ENCODE data around the gene CACNA2D3. TPM values are rescaled to one million over a fixed set of nuclear protein-coding genes. Genes with fewer than 3 reads are reported as not detected.

The CACNA2D3 gene
- polyA plus RNA-seq, 1 donor = 1.6 TPM

DNA sequence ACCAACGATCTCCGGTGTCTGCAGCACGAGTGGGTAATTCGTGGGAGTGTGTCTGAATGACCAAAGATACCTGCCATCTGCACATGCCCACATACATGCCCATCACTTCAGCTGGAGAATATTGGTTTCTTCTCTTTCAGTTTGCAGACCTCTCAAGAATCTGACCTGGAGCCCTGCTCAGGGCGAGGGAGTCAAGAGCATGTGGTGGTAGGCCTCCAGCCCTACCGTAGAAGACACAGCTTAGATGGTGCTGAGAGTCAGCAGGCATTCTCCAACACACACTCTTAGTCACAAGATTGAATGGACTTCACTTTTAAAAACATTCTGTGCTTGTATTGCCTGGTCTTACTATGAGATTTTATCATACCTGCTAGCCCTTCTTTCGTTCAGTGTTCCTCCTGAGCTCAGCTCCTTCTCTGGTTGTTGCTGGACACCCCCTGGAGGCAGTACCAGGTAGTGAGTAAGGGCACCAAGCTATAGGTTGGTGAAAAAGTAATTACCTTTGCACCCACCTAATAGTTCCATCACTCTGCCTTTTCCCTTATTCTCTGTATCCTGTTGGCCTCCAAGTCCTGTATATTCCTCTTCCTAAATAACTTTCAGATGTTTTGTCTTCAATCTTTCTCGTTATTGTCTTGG is 252.0 kb downstream of the CACNA2D3 start:
- peak; percentile 13 for DNase-seq

DNA sequence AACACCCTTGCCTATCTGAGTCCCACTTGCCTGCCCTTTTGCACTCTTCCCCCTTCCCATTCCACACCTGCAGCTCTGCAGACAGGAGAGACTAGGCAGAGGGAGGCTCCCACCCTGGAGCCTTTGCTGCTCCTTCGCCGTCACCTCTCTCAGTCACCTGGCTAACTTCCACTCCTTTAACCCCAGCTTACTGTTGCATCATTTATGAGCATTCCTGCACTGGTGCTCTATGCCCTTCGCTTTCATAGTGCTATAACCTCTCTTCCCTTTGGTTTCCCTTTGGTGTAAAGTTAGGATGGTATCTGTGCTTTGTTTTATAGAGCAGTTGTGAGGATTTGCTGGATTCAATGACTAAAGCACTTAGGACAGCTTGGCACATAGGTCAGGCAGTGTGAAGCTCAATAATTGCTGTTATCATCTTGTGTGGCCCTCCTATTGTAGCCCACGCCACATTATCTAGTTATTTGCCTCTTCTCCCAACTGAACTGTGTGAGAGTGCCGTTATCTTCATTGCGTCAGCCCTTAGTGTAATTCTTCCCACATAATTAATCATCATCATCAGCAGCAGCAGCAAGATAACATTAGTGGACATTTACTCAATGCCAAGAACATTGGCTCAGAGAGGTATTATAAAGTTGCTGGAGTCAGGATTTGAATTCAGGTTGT is 253.9 kb downstream of the CACNA2D3 start:
- no peak for DNase-seq

DNA sequence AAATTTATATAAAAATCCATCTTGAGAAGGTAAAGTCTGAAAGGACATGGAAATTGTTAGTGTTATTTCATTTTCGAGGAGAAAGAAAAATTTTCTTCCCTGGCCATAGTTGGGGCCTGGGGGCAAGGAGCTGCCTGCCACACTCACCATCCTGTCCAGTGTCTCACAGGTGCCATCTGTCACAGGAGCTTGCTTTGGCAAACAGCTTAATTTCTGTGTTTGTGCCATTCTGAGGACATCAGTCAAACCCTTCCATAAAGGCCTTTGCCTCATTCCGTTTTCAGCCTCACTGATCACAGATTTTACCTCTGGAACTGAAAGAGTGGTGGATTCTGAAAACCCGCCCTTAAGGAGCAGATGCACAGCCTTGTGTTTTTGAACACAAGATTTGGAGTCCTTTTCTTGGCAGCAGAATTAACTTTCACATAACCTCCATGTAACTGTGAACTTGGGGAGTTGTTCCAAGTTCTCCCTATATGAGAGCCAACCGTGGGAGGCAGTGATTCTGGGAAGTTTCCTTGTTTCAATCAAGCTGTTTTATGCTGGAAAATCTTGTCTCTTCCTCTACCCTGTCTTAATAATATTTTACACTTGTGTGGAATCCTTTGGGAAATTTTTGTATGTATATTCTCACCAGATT is 254.7 kb downstream of the CACNA2D3 start:
- DNase-seq = no peak

DNA sequence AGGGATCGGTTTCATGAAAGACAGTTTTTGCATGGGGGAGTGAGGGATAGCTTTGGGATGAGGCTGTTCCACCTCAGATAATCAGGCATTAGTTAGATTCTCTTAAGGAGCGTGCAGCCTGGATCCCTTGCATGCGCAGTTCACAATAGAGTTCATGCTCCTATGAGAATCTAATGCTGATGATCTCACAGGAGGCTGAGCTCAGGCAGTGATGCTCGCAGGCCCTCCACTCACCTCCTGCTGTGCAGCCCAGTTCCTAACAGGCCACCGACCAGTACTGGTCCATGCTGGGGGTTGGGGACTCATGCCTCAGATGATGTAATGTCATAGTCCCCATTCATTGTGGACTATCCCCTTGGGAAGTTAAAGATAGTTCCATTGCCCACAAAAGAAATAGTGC is 255.8 kb downstream of the CACNA2D3 start:
- no peak for DNase-seq

DNA sequence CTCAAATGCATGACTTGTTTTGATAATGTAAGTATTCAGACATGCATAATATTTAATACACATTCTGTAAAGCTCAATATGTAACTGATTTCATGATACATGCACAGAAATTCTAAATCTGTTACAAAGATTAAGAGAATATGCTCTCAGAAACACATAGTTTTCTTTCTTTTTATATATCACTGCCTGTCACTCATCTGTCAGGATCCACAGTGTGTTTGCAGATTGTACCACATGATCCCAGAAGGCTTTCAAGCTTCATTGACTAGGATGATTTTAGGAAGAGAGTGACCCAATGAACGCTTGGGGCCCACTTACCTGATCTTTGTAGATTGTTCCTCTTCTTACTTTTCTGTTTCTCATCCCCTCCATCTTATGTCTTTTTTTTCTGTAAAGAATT is 261.9 kb downstream of the CACNA2D3 start:
- DNase-seq = no peak

DNA sequence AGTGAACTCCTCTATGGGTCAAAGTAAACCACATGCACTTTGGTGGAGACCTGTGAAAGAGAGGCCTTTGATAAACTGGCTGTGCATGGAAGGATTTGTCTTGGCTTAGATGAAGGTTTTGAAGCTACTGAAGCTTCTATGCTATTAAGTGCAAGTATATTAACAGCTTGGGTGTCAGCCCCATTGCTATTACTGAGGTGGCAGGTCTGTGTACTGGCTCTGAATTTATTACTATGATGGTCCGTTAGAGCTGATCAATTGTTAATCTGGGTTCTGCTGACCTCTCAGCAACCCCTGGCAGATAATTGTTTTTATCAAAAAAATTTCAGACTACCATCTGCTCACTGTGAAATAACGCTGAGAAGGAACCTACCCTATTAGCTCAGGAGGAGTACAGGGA is 268.2 kb downstream of the CACNA2D3 start:
- DNase-seq = no peak

DNA sequence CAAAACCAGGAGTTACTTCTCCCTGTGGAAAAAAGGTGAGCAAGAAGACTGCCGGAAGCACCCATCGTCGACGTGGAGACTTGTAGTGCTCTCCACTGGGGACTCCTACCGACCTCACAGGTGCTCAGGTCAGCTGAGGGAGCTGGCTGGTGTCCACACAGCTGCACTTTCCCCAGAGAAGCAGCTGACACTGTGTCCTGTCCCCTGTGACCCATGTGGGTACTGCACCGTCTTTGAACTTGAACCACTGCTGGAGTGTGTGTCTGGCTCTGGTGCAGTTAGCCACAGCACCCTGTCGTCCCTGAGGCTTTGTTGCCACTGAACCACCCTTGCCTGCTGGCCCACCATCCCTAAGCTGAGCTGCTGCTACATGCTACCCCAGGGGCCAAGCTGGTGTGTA is 270.8 kb downstream of the CACNA2D3 start:
- DNase-seq = no peak

DNA sequence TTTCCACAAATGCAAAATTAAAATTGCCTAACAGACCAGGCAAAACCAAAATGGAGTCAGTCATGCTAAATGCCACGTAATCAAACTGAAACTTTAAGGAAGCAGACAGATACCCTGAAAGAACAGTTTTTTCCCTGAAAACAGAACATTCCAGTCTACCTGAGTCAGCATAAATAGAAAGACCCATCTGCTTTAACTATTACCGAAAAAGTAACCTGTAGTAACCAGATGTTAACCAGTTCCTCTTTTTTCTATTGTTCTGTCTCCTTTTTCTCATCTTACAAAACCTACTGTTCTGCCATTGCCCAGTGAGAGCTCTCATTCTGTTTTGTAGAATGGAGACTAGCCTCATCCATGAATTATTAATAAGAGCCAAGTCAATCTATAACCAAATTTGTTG is 286.0 kb downstream of the CACNA2D3 start:
- DNase-seq = no peak

DNA sequence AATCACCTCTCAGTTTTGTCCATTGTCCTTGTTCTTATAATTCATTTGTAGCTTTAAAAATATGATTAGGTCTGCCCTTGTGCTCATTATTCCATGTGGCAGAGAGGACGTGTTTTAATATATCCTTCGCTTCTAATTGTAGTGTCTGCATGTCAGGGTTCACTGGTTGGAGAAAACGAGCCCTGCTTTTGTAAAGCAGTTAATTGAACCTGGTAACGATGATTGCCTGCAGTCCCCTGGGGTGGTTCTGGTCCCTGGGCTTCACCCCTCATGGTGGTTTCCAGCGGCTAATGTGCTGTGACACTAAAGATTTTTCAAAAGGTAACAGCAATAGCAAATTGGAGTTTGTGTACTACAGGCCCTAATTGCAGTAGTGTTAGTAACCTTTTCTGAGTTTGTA is 299.6 kb downstream of the CACNA2D3 start:
- DNase-seq = no peak

DNA sequence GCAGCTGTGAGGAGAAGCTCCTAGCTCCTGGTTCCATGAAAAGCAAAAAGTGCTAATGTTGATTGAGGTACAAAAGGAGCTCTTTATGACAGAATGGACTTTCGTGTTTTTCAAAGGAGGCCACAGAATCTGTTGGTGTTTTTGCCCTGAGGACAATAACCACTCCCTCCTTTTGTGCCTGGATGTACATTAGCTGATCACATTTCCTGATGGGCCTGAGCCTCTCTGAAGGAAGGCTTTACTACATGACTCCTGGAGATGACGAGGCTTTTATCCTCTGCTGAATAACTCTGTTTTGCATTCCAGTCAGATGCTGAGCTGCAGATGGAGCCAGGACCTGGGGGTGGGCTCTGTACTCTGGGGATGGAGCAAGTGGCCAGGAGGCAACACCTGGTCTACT is 301.9 kb downstream of the CACNA2D3 start:
- DNase-seq = no peak

DNA sequence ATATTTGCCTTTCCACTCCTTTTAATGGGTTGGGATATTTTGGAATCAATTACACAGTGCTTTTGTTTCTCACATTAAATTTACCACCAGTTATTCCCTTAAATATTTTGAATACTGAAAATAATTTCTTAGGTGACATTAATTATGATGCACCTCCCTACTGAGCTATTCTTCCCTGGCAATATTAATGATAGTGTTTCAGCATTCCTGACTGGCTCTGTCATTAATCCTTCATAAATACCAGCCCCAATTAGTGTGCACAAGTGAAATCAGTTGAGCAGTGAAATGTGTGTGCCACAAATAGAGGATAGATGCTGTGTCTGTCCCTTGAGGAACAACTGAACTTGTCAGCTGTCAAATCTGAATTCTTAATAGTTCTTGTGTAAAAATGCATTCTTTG is 304.0 kb downstream of the CACNA2D3 start:
- DNase-seq = no peak

DNA sequence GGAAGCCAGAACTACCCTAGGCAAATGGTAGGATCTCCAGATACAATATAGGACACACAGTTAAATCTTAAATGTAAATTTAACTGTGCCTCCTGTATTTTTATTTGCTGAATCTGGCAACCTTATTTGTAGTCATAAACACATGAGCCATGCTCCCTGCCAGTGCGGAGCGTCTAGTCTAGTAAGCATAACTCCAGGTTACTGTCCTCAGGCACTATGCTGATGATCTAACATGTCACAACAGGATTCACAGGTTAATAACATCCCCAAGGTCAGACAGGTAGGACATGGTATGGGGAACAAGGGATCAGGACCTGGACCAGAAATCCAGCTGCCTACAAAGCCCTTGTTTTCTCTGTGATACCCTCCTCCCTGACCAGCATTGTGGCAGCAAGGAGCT is 305.1 kb downstream of the CACNA2D3 start:
- DNase-seq = no peak

DNA sequence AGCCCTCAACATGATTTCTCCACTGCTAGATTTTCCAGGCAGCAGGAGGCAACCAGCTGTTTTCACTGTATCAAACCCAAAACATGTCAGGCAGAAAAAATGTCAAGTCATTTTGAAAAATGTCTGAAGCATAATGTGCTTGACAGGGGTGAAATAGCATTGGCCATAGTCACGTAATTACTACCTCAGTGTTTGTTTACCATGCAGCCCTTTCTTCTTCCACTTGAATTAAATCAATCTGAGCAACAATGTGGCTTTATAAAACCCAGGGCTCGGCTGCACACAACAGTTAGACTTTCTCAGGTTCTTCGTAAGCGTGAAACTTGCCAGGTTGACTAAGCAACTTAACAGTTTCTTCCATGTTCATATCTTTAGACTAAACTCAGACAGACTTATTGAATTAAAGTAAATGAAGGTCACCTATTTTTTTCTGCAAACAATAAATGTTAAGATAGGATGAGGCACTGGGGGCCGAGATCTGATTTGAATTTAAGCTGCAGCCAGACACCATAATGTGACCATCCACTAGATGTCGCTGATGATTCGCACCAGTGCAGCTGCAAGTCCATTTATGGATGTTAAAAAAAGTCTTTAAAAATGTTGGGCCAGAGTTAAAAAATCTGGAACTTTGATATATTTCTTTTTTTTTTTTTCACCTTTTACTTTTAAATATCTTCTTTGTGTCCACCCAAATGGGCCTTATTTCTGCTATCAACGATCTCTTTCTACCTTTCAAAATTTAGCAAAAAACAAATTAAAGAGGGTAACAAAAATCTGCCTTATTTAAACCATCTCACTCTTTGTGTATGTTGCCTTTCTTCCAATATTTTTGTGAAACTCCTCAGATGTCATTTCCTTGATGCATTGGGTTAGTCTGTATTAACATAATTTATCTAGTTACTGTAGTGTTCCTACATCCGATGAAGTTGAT is 305.9 kb downstream of the CACNA2D3 start:
- peak; percentile 70 for DNase-seq

DNA sequence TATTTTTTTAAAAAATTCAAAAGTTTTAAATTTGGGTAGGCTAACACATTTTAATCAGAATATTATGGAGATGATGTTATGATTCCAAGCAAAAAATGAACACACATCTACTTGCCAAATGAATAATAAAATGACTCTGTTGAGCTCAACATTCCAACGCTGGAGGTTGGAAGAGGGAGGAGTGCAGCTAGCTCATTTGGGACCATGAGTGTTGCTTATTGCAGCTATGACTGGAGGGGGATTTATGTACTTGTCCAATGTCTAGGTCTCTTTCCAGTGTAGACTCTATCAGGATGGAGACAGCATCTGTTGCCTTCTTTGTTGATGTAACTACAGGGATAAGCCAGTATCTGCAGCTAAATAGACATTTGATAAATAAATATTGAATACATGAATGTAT is 310.6 kb downstream of the CACNA2D3 start:
- no peak for DNase-seq

DNA sequence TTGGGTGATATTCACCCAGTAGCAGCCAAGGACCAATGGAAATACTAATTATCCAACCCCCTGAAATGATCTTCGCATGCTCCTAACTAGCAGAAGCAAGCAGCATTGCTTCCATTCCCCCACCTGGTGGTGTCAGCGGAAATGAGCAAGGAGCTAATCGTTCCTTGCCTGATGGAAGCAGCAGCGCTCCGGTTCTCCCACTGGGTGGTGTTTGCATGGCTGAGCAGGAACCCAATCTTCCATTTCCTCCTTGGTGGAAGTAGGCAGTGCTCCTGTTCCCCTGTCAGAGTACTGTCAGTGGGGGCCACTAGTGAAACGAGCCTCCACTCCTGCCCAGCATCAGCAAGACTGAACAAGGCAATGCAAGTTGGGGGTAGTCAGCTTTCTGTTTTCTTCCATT is 311.5 kb downstream of the CACNA2D3 start:
- DNase-seq = peak; percentile 21

DNA sequence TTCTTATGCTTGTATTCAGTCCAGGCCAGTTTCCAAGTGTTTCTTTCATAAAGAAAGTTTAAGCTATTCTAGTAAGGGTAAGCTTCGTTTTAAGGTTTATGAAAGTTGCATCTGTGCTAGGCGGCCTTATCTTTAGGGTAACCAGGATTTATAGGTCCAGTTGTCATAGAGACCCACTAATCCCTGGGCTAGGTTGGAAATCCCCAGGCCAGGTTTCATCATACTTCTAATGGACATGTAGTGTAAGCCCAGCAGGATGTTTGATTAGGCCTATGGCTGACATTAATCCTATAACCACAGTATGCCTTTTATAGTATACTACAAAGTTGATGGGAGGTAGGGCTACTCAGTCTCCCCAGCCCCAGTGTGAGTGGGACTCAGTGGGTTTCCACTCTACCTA is 312.4 kb downstream of the CACNA2D3 start:
- no peak for DNase-seq

DNA sequence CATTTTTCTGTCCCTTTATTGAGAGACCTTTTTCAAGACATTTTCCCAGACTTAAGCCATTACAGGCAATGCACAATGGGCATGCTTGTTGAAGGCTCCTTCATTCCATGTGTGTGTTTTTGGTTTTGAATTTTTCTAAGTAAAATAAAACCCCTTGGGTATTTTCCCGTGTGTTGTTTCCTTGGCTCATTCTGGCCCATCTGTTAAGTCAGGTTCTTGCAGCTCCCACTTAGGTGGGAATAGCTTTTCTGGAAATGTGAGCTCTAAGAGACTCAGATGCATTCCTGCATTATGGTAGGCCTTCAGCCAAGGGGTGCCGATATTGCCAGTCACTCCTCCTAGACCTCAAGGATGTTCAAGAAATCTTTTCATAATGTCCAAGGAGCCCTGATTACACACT is 314.9 kb downstream of the CACNA2D3 start:
- no peak for DNase-seq

DNA sequence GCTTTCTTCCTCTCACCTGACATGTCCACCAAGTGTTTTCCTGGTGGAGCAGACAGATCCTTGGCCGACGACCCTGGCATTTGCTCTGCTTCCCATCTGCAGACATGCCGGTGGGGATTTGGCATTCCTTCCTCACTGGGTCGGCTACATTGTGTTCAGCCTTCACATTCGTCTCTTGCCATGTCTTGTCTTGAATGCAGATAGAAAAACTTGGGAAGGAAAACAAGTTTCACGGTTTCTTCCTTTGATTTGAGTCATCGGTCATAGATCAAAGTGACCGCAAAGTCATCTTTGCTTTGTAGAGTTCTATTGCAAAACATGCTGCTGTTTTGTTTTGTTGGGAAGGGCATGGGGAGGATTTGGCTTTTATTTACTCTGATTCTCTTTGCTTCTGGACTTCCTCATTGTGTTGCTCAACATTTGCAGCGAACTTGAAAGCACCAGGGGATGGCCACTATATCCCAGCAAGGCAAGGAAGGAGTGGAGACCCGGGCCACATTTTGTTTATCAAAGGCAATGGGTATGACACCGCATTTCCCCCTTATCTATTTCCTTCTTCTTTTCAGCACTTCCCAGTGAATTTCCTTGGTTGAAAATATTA is 321.3 kb downstream of the CACNA2D3 start:
- no peak for DNase-seq

DNA sequence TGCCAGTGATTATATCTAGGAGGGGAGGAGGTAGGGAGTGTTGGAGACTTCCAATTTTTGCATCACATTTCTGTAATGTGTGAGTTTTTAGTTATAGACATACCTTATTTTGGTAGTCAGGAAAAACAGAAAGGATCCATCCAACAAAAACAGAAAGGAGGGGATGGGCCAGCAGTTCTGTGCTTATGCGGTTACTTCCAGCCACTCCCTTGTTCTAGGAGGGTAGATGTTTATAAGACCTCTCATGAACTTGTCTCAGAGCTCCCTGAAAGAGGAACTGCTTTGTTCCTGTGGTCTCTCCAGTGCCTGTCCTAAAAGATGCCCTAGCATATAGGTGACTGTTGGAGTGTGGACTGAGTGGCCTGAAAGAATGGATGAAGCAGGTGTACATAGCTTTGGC is 323.3 kb downstream of the CACNA2D3 start:
- DNase-seq = no peak

DNA sequence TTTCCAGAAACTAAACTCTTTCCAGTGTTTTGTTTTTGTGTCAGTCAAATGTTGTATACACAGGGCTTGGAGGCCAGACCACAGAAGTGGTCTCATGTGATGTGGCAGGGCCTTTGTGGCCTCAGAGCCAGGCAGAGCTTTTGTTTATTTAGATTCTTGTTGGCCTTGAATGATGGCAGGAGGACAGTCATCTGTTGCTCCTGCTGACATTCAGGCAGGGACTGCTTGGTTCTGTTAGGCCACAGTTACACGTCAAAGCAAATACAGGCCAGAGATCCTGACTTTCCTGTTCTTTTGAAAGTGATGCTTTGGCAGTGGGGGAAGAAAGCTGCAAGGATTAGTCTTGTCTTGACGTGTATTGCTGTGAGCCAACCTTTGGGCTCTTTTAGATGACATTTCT is 325.1 kb downstream of the CACNA2D3 start:
- DNase-seq = no peak

DNA sequence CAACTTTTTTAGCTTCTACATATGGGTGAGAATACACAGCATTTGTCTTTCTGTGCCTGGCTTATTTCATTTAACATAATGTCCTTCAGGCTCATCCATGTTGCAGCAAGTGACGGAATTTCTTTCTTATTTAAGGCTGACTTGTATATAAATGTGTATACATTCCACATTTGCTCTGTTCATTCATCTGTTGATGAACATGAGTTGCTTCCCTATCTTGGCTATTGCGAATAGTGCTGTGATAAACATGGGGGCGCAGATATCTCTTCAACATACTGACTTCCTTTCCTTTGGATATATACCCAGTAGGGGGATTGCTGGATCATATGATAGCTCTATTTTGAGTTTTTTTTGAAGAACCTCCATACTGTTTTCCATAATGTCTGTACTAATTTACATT is 332.5 kb downstream of the CACNA2D3 start:
- DNase-seq = no peak

DNA sequence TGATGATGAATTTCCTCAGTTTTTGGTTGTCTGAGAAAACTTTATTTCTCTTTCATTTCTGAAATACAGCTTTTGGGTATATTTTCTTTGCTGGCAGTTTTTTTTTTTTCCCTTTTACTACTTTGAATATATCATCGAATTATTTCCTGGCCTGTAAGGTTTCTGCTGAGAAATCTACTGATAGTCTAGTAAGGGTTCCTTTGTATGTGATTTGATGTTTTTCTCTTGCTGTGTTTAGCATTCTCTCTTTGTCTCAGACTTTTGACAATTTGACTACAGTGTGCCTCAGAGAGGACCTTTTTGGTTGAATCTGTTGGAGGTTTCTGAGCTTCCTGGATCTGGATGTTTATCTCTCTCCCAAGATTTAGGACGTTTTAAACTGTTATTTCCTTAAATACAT is 336.0 kb downstream of the CACNA2D3 start:
- DNase-seq = no peak

All from left kidney (tissue), 2 donors.